OCI-LY1 (cell line): ENCODE results near the gene INS.

Experiments
- H2AFZ ChIP-seq: fragments of 200-600 bp; sonication (generic), shearing (Covaris generic); 2 replicates; pipeline ENCODE4 v1.6.0; 2014; ENCODE audit warnings: antibody characterized with exemption, mild to moderate bottlenecking, low read length
- H3F3A ChIP-seq: fragments of 200-600 bp; sonication (generic), shearing (Covaris generic); 2 replicates; pipeline ENCODE4 v1.6.0; 2014; ENCODE audit warnings: mild to moderate bottlenecking, antibody characterized with exemption, low read length, moderate library complexity; ENCODE audit not compliant: insufficient read depth
- H3K27ac ChIP-seq: fragments of 200-600 bp; sonication (generic); 2 replicates; pipeline ENCODE4 v1.5.1; 2014; ENCODE audit warnings: low read length, mixed run types, mild to moderate bottlenecking, low read depth; ENCODE audit not compliant: poor library complexity, severe bottlenecking
- H3K27me3 ChIP-seq: fragments of 200-600 bp; sonication (generic); 2 replicates; pipeline ENCODE4 v1.6.0; 2014; ENCODE audit warnings: antibody characterized with exemption, mild to moderate bottlenecking, low read length, moderate library complexity; ENCODE audit not compliant: insufficient read depth
- H3K36me3 ChIP-seq: fragments of 200-600 bp; sonication (generic); 2 replicates; pipeline ENCODE4 v1.6.1; 2014; ENCODE audit warnings: mild to moderate bottlenecking, antibody characterized with exemption, low read length, moderate library complexity, mixed read lengths; ENCODE audit not compliant: insufficient read depth
- H3K4me1 ChIP-seq: fragments of 200-600 bp; sonication (generic); 2 replicates; pipeline ENCODE4 v1.5.1; 2014; ENCODE audit warnings: mild to moderate bottlenecking, low read length, moderate library complexity; ENCODE audit not compliant: insufficient read depth, severe bottlenecking
- H3K4me2 ChIP-seq: fragments of 200-600 bp; sonication (generic), shearing (Covaris generic); 2 replicates; pipeline ENCODE4 v1.6.1; 2014; ENCODE audit warnings: low read length
- H3K4me3 ChIP-seq: fragments of 200-600 bp; sonication (generic); 2 replicates; pipeline ENCODE4 v1.5.1; 2014; ENCODE audit warnings: low read length, low read depth, mild to moderate bottlenecking, mixed read lengths; ENCODE audit not compliant: poor library complexity, severe bottlenecking
- H3K79me2 ChIP-seq: fragments of 200-600 bp; shearing (Covaris generic); 2 replicates; pipeline ENCODE4 v1.6.1; 2016; ENCODE audit warnings: mixed run types, low read length, mixed read lengths; ENCODE audit not compliant: insufficient read depth
- H3K9ac ChIP-seq: fragments of 200-600 bp; sonication (generic), shearing (Covaris generic); 2 replicates; pipeline ENCODE4 v1.6.1; 2014; ENCODE audit warnings: mild to moderate bottlenecking, low read length, mixed read lengths
- H3K9me2 ChIP-seq: fragments of 200-600 bp; sonication (generic), shearing (Covaris generic); 2 replicates; pipeline ENCODE4 v1.6.1; 2014; ENCODE audit warnings: low read depth, mild to moderate bottlenecking, low read length, mixed read lengths
- H3K9me3 ChIP-seq: fragments of 200-600 bp; shearing (Covaris generic); 2 replicates; pipeline ENCODE4 v1.6.1; 2014; ENCODE audit warnings: low read length, mixed read lengths
- H4K20me1 ChIP-seq: fragments of 200-600 bp; sonication (generic), shearing (Covaris generic); 2 replicates; pipeline ENCODE4 v1.6.0; 2016; ENCODE audit warnings: mild to moderate bottlenecking, low read length; ENCODE audit not compliant: insufficient read depth
- CTCF ChIP-seq: fragments of 200-600 bp; sonication (generic), shearing (Covaris generic); IDR thresholded peaks from 2 replicates; pipeline ENCODE4 v1.5.1; 2017; ENCODE audit warnings: mild to moderate bottlenecking, antibody characterized with exemption, low read length, moderate library complexity, mixed read lengths
- EZH2 ChIP-seq: fragments of 200-600 bp; sonication (generic), shearing (Covaris generic); IDR thresholded peaks from 2 replicates; pipeline ENCODE4 v1.8.0; 2017; ENCODE audit warnings: borderline replicate concordance, mixed run types, mild to moderate bottlenecking, antibody characterized with exemption, low read length, moderate library complexity, mixed read lengths

The INS gene

DNA sequence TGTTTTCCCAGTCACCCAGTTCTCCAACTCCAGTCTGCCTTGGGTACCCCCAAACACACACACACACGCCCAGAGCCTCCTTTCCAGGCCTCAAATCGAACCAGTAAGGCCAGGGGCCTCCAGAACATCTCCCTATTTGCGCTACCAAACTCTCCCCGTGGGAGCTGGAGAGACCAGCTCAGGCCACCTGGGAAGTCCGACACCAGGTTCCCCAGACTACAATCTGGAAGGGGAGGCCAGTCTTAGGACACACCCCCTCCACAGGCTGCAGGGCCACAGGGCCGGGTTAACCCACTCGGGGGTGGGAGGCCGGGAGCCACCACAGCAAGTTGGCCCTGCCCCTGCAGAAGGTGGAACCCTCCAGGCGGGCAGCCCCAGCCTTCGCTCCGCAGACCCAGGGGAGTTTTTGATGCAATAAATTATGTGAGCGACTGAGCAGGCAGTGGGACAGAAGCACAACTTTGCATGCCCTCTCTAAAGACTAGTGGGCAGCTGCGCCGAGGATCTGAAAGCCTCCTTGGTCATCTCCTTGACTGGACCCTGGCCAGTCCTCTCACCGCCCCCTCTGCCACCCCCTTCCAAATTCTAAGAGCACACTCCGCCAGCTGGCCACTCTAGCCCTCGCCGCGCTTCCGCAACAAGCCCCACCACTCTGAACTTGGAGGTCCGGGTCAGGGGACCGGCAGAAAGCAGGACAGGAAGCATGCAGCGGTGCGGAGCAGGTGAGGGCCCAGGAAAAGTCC, 24.6 kb downstream of the INS start:
- Histone ChIP-seq H3K9me2 (no peaks in the 10 kb centered on the region), H3K4me1 (no peaks in the 10 kb centered on the region), H3K9ac (no peak overlapping the region), H3K4me2 (no peak overlapping the region), H4K20me1 (no peaks in the 10 kb centered on the region), H2AFZ (no peak overlapping the region), H3K36me3 (no peaks in the 10 kb centered on the region), H3K27me3 (no peaks in the 10 kb centered on the region), H3K9me3 (no peaks in the 10 kb centered on the region), H3K4me3 (no peak overlapping the region), H3K79me2 (no peaks in the 10 kb centered on the region), H3F3A (no peaks in the 10 kb centered on the region), H3K27ac (no peak overlapping the region)
- TF ChIP-seq EZH2 (no peak), CTCF (no peak)

GRCh38 chr11:2135648-2136201, 25.3 kb downstream of the INS start:
- no peaks in the 10 kb centered on the region for H3K9me2 ChIP-seq
- H3K27me3 ChIP-seq = no peaks in the 10 kb centered on the region
- no peaks in the 10 kb centered on the region for H4K20me1 ChIP-seq
- no peaks in the 10 kb centered on the region for H3K79me2 ChIP-seq
- no peak overlapping the region for H3K4me3 ChIP-seq
- no peak overlapping the region for H3K4me2 ChIP-seq
- no peak overlapping the region for H3K27ac ChIP-seq
- no peak overlapping the region for H2AFZ ChIP-seq
- H3K36me3 ChIP-seq = no peaks in the 10 kb centered on the region
- H3F3A ChIP-seq = no peaks in the 10 kb centered on the region
- H3K4me1 ChIP-seq = no peaks in the 10 kb centered on the region
- TF ChIP-seq CTCF (no peak), EZH2 (no peak)
- H3K9me3 ChIP-seq = no peaks in the 10 kb centered on the region
- no peak overlapping the region for H3K9ac ChIP-seq

- no peak overlapping the region for H3K4me3 ChIP-seq
- H3K9me2 ChIP-seq = no peaks in the 10 kb centered on the region
- H3K9ac ChIP-seq = no peak overlapping the region
- H3K79me2 ChIP-seq = no peaks in the 10 kb centered on the region
- no peaks in the 10 kb centered on the region for H3F3A ChIP-seq
- TF ChIP-seq EZH2 (no peak), CTCF (no peak)
- H2AFZ ChIP-seq = no peak overlapping the region
- no peaks in the 10 kb centered on the region for H4K20me1 ChIP-seq
- H3K27me3 ChIP-seq = no peaks in the 10 kb centered on the region
- no peaks in the 10 kb centered on the region for H3K9me3 ChIP-seq
- H3K4me1 ChIP-seq = no peaks in the 10 kb centered on the region
- no peaks in the 10 kb centered on the region for H3K36me3 ChIP-seq
- no peak overlapping the region for H3K4me2 ChIP-seq
- no peak overlapping the region for H3K27ac ChIP-seq
Observed at GRCh38 chr11:2135018-2135569, 25.9 kb downstream of the INS start.
